Astrocyte (in vitro differentiated cells and primary cell): ENCODE results near the gene SQSTM1. TPM values are rescaled to one million over a fixed set of nuclear protein-coding genes. Genes with fewer than 3 reads are reported as not detected.

Experiments used
- DNase-seq: peaks from one replicate; pipeline ENCODE4 v3.0.0-alpha.2; 2010; ENCODE audit warnings: low read depth
- FAIRE-seq: peaks from 2 replicates; lab custom pipeline; 2011; peaks lifted over from hg19 to GRCh38; lab: Jason Lieb, UNC
- H2AFZ ChIP-seq: 2 replicates; pipeline ENCODE4 v1.6.0; 2012; ENCODE audit warnings: low read depth, low read length, inconsistent platforms
- H3K27ac ChIP-seq: 2 replicates; pipeline ENCODE4 v1.5.1; 2011; ENCODE audit warnings: low read depth, low read length, inconsistent platforms
- H3K27me3 ChIP-seq: 2 replicates; pipeline ENCODE4 v1.6.0; 2011; ENCODE audit warnings: low read length, inconsistent platforms; ENCODE audit not compliant: insufficient read depth
- H3K36me3 ChIP-seq: 2 replicates; pipeline ENCODE4 v1.5.1; 2011; ENCODE audit warnings: low read length, inconsistent platforms; ENCODE audit not compliant: insufficient read depth
- H3K4me1 ChIP-seq: 2 replicates; pipeline ENCODE4 v1.5.1; 2011; ENCODE audit warnings: low read length, inconsistent platforms; ENCODE audit not compliant: insufficient read depth
- H3K4me2 ChIP-seq: 2 replicates; pipeline ENCODE4 v1.6.0; 2012; ENCODE audit warnings: low read length, inconsistent platforms
- H3K4me3 ChIP-seq: 2 replicates; pipeline ENCODE4 v1.5.1; 2011; ENCODE audit warnings: low read depth, mild to moderate bottlenecking, low read length, inconsistent platforms; ENCODE audit not compliant: insufficient read depth
- H3K79me2 ChIP-seq: 2 replicates; pipeline ENCODE4 v1.6.0; 2012; ENCODE audit warnings: mild to moderate bottlenecking, low read length, inconsistent platforms; ENCODE audit not compliant: insufficient read depth
- H3K9ac ChIP-seq: 2 replicates; pipeline ENCODE4 v1.6.0; 2012; ENCODE audit warnings: mild to moderate bottlenecking, low read length, inconsistent platforms
- H3K9me3 ChIP-seq: 2 replicates; pipeline ENCODE4 v1.5.1; 2012; ENCODE audit warnings: low read depth, mild to moderate bottlenecking, low read length, inconsistent platforms; ENCODE audit not compliant: insufficient read depth
- H4K20me1 ChIP-seq: 2 replicates; pipeline ENCODE4 v1.6.0; 2012; ENCODE audit warnings: low read length, inconsistent platforms; ENCODE audit not compliant: insufficient read depth
- H3K27ac Mint-ChIP-seq: one replicate; pipeline ENCODE4 v1.8.0; 2021; ENCODE audit warnings: mild to moderate bottlenecking, mixed read lengths; ENCODE audit not compliant: unreplicated experiment
- H3K27me3 Mint-ChIP-seq: one replicate; pipeline ENCODE4 v1.8.0; 2021; ENCODE audit warnings: low read depth, mixed read lengths; ENCODE audit not compliant: unreplicated experiment
- H3K36me3 Mint-ChIP-seq: one replicate; pipeline ENCODE4 v1.8.0; 2021; ENCODE audit warnings: low read depth, mixed read lengths; ENCODE audit not compliant: unreplicated experiment
- H3K4me1 Mint-ChIP-seq: one replicate; pipeline ENCODE4 v1.8.0; 2021; ENCODE audit warnings: low read depth, mixed read lengths; ENCODE audit not compliant: unreplicated experiment
- H3K4me3 Mint-ChIP-seq: one replicate; pipeline ENCODE4 v1.8.0; 2021; ENCODE audit warnings: mild to moderate bottlenecking, moderate library complexity, mixed read lengths; ENCODE audit not compliant: unreplicated experiment
- H3K9me3 Mint-ChIP-seq: one replicate; pipeline ENCODE4 v1.8.0; 2021; ENCODE audit warnings: mild to moderate bottlenecking, mixed read lengths; ENCODE audit not compliant: unreplicated experiment
- EZH2 ChIP-seq: IDR thresholded peaks from 2 replicates; pipeline ENCODE4 v1.6.1; 2012; ENCODE audit warnings: mild to moderate bottlenecking, low read length, inconsistent platforms; ENCODE audit not compliant: insufficient read depth
- total RNA-seq: library from RNA; stranded (reverse); gene quantifications from 2 replicates; pipeline ENCODE4 v1.2.1, GENCODE V29; 2021
- TF ChIP-seq, protein P1 (sequence below): IDR thresholded peaks from 2 replicates; pipeline ENCODE4 v1.5.1; 2011; ENCODE audit warnings: low read depth, mild to moderate bottlenecking, inconsistent platforms, low read length, moderate library complexity; ENCODE audit not compliant: insufficient read depth

Gene SQSTM1
- total RNA-seq, 1 donor from 2014 or later: 262 TPM

DNA sequence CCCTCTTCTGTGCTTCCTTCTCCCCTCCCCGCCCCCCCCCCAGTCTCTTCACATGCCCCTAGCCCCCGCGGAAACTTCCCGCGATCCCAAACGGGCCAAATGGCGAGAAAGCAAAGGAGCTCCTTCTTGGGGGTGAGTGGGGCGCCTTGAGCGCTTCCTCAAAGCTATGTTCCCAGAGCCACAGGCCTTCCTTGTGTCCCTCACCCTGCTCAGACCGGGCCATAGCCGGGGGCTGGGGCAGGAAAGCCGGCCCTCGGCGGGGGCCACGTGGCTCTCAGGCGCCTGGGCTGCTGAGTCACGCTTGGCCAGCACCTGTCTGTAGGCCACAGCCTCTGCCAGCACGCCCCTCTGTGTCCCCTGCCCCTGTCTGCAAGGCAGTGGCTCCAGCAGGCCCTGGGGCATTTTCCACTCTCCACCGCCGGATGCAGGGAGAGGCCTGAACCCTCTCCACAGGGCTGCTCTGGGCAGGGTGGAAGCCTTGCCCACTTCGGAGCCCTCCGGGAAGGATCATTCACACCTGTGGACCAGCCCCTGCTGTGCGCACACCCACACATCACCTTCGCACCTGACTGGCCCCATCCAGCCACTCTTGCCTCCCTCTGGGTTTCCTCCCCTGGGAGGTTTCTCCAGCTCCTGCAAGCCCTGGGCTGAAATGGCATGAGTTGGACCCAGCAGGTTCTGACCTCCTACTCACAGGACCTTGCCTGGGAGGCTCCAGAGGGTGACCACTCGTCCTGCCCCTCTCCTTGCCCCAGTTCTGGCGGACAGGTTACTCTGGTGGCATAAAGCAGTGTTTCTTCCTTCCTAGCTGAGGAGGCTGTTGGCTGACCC, 1.2 kb upstream of the SQSTM1 start:
- peak overlapping the region; percentile 88 for H3K27ac Mint-ChIP-seq
- DNase-seq (peak; percentile 62), FAIRE-seq (no peak)
- TF ChIP-seq EZH2: no peak
- TF ChIP-seq, protein P1, sequence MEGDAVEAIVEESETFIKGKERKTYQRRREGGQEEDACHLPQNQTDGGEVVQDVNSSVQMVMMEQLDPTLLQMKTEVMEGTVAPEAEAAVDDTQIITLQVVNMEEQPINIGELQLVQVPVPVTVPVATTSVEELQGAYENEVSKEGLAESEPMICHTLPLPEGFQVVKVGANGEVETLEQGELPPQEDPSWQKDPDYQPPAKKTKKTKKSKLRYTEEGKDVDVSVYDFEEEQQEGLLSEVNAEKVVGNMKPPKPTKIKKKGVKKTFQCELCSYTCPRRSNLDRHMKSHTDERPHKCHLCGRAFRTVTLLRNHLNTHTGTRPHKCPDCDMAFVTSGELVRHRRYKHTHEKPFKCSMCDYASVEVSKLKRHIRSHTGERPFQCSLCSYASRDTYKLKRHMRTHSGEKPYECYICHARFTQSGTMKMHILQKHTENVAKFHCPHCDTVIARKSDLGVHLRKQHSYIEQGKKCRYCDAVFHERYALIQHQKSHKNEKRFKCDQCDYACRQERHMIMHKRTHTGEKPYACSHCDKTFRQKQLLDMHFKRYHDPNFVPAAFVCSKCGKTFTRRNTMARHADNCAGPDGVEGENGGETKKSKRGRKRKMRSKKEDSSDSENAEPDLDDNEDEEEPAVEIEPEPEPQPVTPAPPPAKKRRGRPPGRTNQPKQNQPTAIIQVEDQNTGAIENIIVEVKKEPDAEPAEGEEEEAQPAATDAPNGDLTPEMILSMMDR: no peak
- H3K4me3 ChIP-seq: no peak overlapping the region
- peak overlapping the region; percentile 96 for H3K27ac ChIP-seq
- no peak overlapping the region for H3K4me3 Mint-ChIP-seq
- no peaks in the 10 kb centered on the region for H3K9me3 Mint-ChIP-seq
- H3K4me1 Mint-ChIP-seq: peaks cover 21% of the 10 kb centered on the region
- peaks cover 14% of the 10 kb centered on the region for H3K36me3 Mint-ChIP-seq
- peaks cover 43% of the 10 kb centered on the region for H3K4me1 ChIP-seq
- no peaks in the 10 kb centered on the region for H3K9me3 ChIP-seq
- H4K20me1 ChIP-seq: peaks cover 38% of the 10 kb centered on the region
- peak overlapping the region; percentile 84 for H3K4me2 ChIP-seq
- H3K79me2 ChIP-seq: peaks cover 47% of the 10 kb centered on the region
- peaks cover 11% of the 10 kb centered on the region for H3K36me3 ChIP-seq
- H3K27me3 Mint-ChIP-seq: no peaks in the 10 kb centered on the region
- H3K27me3 ChIP-seq: no peaks in the 10 kb centered on the region
- H2AFZ ChIP-seq: peak overlapping the region; percentile 68
- peak overlapping the region; percentile 97 for H3K9ac ChIP-seq

DNA sequence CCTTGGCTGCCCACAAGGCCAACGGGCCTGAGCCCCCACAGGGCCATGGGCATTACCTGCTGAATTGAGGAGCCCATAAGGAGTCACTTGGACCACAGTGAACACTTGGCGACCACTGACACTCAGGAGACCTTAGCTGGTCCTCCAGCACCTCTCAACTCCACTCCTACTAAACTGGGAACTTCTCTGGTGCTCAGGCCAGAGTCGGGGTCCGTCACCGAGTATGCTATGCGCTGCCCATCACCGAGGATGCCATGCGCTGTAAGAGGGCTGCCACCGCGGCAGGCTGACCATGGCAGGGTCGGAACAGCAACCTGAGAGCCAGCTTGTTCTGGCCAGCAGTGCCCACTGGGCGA, 600 bp upstream of the SQSTM1 start:
- Histone ChIP-seq H3K4me1 (peaks cover 47% of the 10 kb centered on the region), H3K4me2 (peak overlapping the region; percentile 84), H3K79me2 (peaks cover 53% of the 10 kb centered on the region), H2AFZ (no peak overlapping the region), H3K27me3 (no peaks in the 10 kb centered on the region), H3K36me3 (peaks cover 13% of the 10 kb centered on the region), H3K27ac (peak overlapping the region; percentile 96), H3K4me3 (peak overlapping the region; percentile 74), H3K9ac (peak overlapping the region; percentile 97), H4K20me1 (peaks cover 44% of the 10 kb centered on the region), H3K9me3 (no peaks in the 10 kb centered on the region)
- Mint-ChIP-seq H3K9me3 (no peaks in the 10 kb centered on the region), H3K27me3 (no peaks in the 10 kb centered on the region), H3K4me3 (peak overlapping the region; percentile 77), H3K27ac (peak overlapping the region; percentile 88), H3K36me3 (peaks cover 19% of the 10 kb centered on the region), H3K4me1 (peaks cover 24% of the 10 kb centered on the region)
- TF ChIP-seq, protein P1: no peak
- no peak for TF ChIP-seq EZH2
- DNase-seq (no peak), FAIRE-seq (no peak)
